Adrenal gland (tissue), 5 donors: ENCODE data around the gene DHX58.

Experiments
- CTCF ChIP-seq, 6 experiments: fragments of 450-650 bp in 4 of 6; fragments of 200-600 bp in 2 of 6; sonication (generic) in 1 of 6; IDR thresholded peaks; 1 replicate in 5 of 6; 2 replicates in 1 of 6; pipeline versions ENCODE4 v1.5.1 to v1.8.0; 2016 to 2021; ENCODE audit warnings: antibody characterized with exemption in 6 of 6, mild to moderate bottlenecking in 2 of 6, moderate library complexity in 1 of 6
- POLR2A ChIP-seq, 2 donors: fragments of 450-650 bp; IDR thresholded peaks; one replicate each; pipeline ENCODE4 v1.6.1; 2017; ENCODE audit warnings: antibody characterized with exemption in 2 of 2, mild to moderate bottlenecking in 2 of 2, moderate library complexity in 1 of 2
- donor health status: DM: no; HTN: no; CAD: no.

- TF ChIP-seq POLR2A (IDR thresholded peaks at IDR 0.05) (no peak), CTCF (IDR thresholded peaks at IDR 0.05) (no peak)
Observed at GRCh38 chr17:42133461-42134041, 21.0 kb upstream of the DHX58 start.
